Measurements from ENCODE around the gene SMYD2.

Gene SMYD2

DNA sequence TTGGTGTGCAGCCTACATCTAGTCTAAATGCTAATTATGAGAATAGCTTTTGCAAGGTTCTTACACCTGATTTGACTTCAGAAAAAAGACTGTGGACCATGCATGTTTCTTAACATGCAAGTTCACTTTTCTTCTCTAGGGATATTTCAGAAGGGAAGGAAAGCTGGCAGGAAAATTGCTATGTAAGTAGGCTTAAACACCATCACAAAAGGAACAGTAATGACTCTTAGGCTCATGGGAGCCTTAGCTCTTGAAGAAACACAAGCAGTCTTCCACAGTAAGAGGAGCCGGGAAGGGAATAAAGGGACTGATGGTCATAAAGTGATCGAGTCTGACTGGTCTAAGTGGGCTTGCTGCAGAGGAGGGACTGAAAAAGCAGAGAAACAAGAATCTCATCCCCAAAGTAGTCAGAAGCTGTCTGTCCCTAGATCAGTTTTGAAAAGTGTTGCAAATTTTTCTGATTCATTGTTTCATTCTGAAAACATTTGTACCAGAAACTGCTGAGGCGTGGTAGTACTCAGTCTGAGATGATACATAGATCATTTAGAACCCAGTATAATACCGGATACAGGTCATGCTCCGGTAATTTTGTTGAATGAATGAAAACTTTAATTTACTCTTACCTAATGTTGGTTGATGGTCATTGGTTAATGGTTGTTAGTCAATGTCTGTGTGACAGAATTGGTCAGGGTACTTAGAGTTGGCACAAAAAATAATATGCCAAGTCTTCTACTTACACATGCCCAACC is 40.9 kb downstream of the SMYD2 start:
- no peak overlapping the region for H3K4me3 Mint-ChIP-seq
- intact Hi-C loops (cut with micrococcal nuclease): no loop called here
- no peak overlapping the region for H3K27ac Mint-ChIP-seq
- peaks cover 7% of the 10 kb centered on the region for H3K36me3 Mint-ChIP-seq (ENCODE audit: low read depth)
- no peaks in the 10 kb centered on the region for H3K27me3 Mint-ChIP-seq
- H3K9me3 Mint-ChIP-seq: no peaks in the 10 kb centered on the region
- H3K4me1 Mint-ChIP-seq (ENCODE audit: low read depth): peaks cover 6% of the 10 kb centered on the region

- Mint-ChIP-seq H3K27me3 (no peaks in the 10 kb centered on the region), H3K4me3 (no peak overlapping the region), H3K27ac (no peak overlapping the region), H3K4me1 (ENCODE audit: low read depth) (peaks cover under 1% of the 10 kb centered on the region), H3K9me3 (no peaks in the 10 kb centered on the region), H3K36me3 (ENCODE audit: low read depth) (peaks cover 2% of the 10 kb centered on the region)
- intact Hi-C loops (cut with micrococcal nuclease): no loop called here
These were observed 44.2 kb downstream of the SMYD2 start for GRCh38 chr1:214324896-214325800.

GRCh38 chr1:214326406-214326805 is 45.4 kb downstream of the SMYD2 start:
- no peaks in the 10 kb centered on the region for H3K9me3 Mint-ChIP-seq
- no peaks in the 10 kb centered on the region for H3K4me1 Mint-ChIP-seq (ENCODE audit: low read depth)
- H3K4me3 Mint-ChIP-seq: no peak overlapping the region
- H3K27ac Mint-ChIP-seq: no peak overlapping the region
- no peaks in the 10 kb centered on the region for H3K27me3 Mint-ChIP-seq
- intact Hi-C loops (cut with micrococcal nuclease): no loop called here
- H3K36me3 Mint-ChIP-seq (ENCODE audit: low read depth): no peaks in the 10 kb centered on the region

DNA sequence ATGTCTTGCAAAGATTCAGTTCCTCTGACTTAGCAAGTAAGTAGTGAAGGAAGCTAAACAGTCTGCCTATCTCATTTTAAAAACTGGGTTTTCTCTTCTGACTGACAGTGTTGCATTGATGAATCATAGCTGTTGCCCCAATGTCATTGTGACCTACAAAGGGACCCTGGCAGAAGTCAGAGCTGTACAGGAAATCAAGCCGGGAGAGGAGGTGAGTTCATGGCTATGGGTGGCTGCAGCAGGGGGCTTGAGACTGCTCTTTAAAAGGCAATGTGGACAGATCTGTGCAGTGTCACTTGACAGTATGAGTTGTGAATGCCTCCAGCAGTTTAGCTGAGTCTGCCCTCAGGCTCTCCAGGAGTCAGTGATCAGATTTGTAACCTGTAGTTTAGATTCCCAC is 46.6 kb downstream of the SMYD2 start:
- no peak overlapping the region for H3K4me3 Mint-ChIP-seq
- no peaks in the 10 kb centered on the region for H3K9me3 Mint-ChIP-seq
- H3K36me3 Mint-ChIP-seq (ENCODE audit: low read depth): no peaks in the 10 kb centered on the region
- no peaks in the 10 kb centered on the region for H3K27me3 Mint-ChIP-seq
- H3K27ac Mint-ChIP-seq: no peak overlapping the region
- intact Hi-C loops (cut with micrococcal nuclease): no loop called here
- peaks cover 5% of the 10 kb centered on the region for H3K4me1 Mint-ChIP-seq (ENCODE audit: low read depth)

DNA sequence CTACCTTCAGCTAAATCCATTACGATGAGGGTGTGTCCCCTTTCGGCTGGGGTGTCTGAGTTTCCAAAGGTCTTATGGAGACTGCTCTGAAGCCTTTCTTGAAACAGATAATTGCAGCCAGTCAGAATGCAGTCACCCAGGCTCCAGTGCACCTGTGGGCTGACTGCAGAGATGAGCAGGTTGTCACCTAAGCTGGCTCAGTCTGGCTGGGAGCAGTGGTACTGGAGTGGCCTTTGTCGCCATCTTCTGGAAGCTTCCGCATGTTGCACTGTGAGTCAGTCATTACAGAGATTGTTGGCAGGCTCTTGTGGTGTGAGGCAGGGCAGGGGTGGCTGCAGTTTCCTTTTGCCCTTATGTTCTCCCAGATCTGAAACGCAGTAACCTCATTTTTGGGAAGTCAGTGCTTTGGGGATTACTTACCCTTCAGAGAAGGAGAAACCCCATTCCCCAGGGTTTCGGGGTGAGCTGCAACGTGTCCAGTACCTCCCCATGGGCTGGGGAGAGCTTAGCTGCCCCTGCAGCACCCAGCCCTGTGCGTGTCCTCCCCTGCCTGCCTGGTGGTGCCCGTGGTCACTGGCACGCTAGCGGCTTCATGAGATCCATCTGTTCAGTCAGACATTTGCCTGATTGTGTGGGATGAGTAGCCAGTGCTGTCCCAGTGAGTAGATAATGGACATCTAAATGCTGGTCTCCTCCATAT is 48.0 kb downstream of the SMYD2 start:
- intact Hi-C loops (cut with micrococcal nuclease): loop anchor here (1.0 kb wide), 2 partner anchors 68 to 115 kb away; no protein-coding TSS in a partner anchor
- peaks cover under 1% of the 10 kb centered on the region for H3K36me3 Mint-ChIP-seq (ENCODE audit: low read depth)
- no peaks in the 10 kb centered on the region for H3K9me3 Mint-ChIP-seq
- H3K27me3 Mint-ChIP-seq: no peaks in the 10 kb centered on the region
- H3K4me3 Mint-ChIP-seq: no peak overlapping the region
- peaks cover 5% of the 10 kb centered on the region for H3K4me1 Mint-ChIP-seq (ENCODE audit: low read depth)
- H3K27ac Mint-ChIP-seq: no peak overlapping the region

- H3K4me3 Mint-ChIP-seq: no peak overlapping the region
- H3K9me3 Mint-ChIP-seq: no peaks in the 10 kb centered on the region
- H3K27me3 Mint-ChIP-seq: no peaks in the 10 kb centered on the region
These were observed 48.7 kb downstream of the SMYD2 start for GRCh38 chr1:214329470-214330220.

GRCh38 chr1:214330222-214330621 is 49.3 kb downstream of the SMYD2 start:
- Mint-ChIP-seq H3K27ac (no peak overlapping the region), H3K4me3 (no peak overlapping the region), H3K27me3 (no peaks in the 10 kb centered on the region), H3K36me3 (ENCODE audit: low read depth) (peaks cover 6% of the 10 kb centered on the region), H3K4me1 (ENCODE audit: low read depth) (peaks cover 5% of the 10 kb centered on the region), H3K9me3 (no peaks in the 10 kb centered on the region)
- intact Hi-C loops (cut with micrococcal nuclease): loop anchor here (5.0 kb wide), 1 partner anchor 1197 kb away; no protein-coding TSS in a partner anchor

More at GRCh38 chr1:214329470-214330220, 48.7 kb downstream of the SMYD2 start:
- Mint-ChIP-seq H3K4me1 (ENCODE audit: low read depth) (peaks cover 5% of the 10 kb centered on the region), H3K36me3 (ENCODE audit: low read depth) (peaks cover 6% of the 10 kb centered on the region), H3K27ac (no peak overlapping the region)
- intact Hi-C loops (cut with micrococcal nuclease): loop anchor here (1.0 to 5.0 kb wide), 2 partner anchors 115 to 1198 kb away; no protein-coding TSS in a partner anchor

DNA sequence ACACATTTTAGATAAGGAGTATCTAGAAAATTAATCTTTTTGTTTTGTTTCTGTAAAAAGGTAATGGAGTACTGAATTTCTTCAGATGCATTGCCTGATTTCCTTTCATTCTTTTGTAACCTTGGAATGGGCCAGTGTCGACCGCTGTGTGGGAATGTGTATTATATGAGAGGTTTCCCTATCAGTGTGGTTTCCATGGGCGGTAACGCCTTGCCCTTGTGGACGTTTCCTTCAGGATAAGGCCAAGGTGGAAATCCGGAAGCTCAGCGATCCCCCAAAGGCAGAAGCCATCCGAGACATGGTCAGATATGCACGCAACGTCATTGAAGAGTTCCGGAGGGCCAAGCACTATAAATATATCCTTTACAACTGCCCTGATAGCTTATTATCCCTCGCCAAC is 49.8 kb downstream of the SMYD2 start:
- H3K36me3 Mint-ChIP-seq (ENCODE audit: low read depth): peaks cover 6% of the 10 kb centered on the region
- H3K27ac Mint-ChIP-seq: no peak overlapping the region
- no peaks in the 10 kb centered on the region for H3K9me3 Mint-ChIP-seq
- no peaks in the 10 kb centered on the region for H3K27me3 Mint-ChIP-seq
- intact Hi-C loops (cut with micrococcal nuclease): loop anchor here (5.0 kb wide), 1 partner anchor 1197 kb away; no protein-coding TSS in a partner anchor
- peaks cover 5% of the 10 kb centered on the region for H3K4me1 Mint-ChIP-seq (ENCODE audit: low read depth)
- no peak overlapping the region for H3K4me3 Mint-ChIP-seq

DNA sequence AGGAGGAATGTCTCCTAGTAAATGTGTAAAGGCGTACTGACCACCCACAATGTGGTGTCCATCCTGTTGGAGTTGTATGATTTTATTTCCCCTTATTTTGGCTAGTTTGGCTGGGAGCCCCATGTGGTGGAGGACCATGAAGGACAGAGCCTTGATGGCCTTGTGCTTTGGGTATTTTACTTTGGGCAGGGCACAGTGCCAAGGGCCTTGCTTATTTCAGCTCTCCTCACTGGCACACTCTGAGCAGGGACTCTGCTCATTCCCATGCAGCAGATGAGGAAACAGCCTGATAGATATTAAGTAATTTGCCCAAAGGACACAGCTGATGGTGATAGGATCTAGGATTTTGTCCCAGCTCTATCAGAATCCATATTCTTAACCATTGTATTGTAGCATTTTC is 50.2 kb downstream of the SMYD2 start:
- H3K4me3 Mint-ChIP-seq: no peak overlapping the region
- intact Hi-C loops (cut with micrococcal nuclease): loop anchor here (5.0 kb wide), 1 partner anchor 1196 kb away; no protein-coding TSS in a partner anchor
- H3K4me1 Mint-ChIP-seq (ENCODE audit: low read depth): peaks cover 5% of the 10 kb centered on the region
- no peak overlapping the region for H3K27ac Mint-ChIP-seq
- no peaks in the 10 kb centered on the region for H3K9me3 Mint-ChIP-seq
- H3K27me3 Mint-ChIP-seq: no peaks in the 10 kb centered on the region
- H3K36me3 Mint-ChIP-seq (ENCODE audit: low read depth): peaks cover 6% of the 10 kb centered on the region

DNA sequence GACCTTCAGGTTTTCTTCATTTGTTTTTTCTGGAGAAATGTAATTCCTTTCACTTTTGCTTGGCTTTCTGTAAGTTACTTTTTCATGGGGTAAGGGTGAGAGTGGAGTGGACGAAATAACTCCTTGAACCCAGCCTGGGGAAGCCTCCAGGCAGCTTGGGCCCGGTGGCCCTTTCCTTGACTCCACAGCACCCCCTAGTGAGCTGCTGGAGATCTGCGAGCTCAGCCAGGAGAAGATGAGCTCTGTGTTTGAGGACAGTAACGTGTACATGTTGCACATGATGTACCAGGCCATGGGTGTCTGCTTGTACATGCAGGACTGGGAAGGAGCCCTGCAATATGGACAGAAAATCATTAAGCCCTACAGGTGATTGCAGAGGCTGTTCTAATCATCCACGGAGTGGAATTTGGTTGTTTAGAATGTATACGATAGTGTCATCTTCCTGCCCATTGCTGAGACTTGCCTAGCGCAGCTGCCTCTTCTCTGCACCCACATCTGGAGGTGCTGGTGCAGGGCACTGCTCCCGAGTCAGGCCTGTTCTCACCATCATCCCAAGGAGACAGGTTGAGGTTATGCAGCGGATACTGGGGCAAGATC is 51.0 kb downstream of the SMYD2 start:
- Mint-ChIP-seq H3K27ac (no peak overlapping the region), H3K27me3 (no peaks in the 10 kb centered on the region), H3K4me3 (no peak overlapping the region), H3K36me3 (ENCODE audit: low read depth) (peaks cover 7% of the 10 kb centered on the region), H3K4me1 (ENCODE audit: low read depth) (peaks cover 5% of the 10 kb centered on the region), H3K9me3 (no peaks in the 10 kb centered on the region)
- intact Hi-C loops (cut with micrococcal nuclease): loop anchor here (2.0 to 5.0 kb wide), 2 partner anchors 297 to 1195 kb away; no protein-coding TSS in a partner anchor

GRCh38 chr1:214332946-214333798 is 52.2 kb downstream of the SMYD2 start:
- Mint-ChIP-seq H3K4me1 (ENCODE audit: low read depth) (peaks cover 5% of the 10 kb centered on the region), H3K9me3 (no peaks in the 10 kb centered on the region), H3K27ac (no peak overlapping the region), H3K27me3 (no peaks in the 10 kb centered on the region), H3K36me3 (ENCODE audit: low read depth) (peaks cover 16% of the 10 kb centered on the region), H3K4me3 (no peak overlapping the region)
- intact Hi-C loops (cut with micrococcal nuclease): loop anchor here (2.0 to 5.0 kb wide), 2 partner anchors 296 to 1194 kb away; no protein-coding TSS in a partner anchor

GRCh38 chr1:214335567-214335966 is 54.6 kb downstream of the SMYD2 start:
- no peak overlapping the region for H3K4me3 Mint-ChIP-seq
- H3K9me3 Mint-ChIP-seq: no peaks in the 10 kb centered on the region
- no peaks in the 10 kb centered on the region for H3K27me3 Mint-ChIP-seq
- intact Hi-C loops (cut with micrococcal nuclease): no loop called here
- H3K4me1 Mint-ChIP-seq (ENCODE audit: low read depth): peaks cover 5% of the 10 kb centered on the region
- H3K36me3 Mint-ChIP-seq (ENCODE audit: low read depth): peaks cover 19% of the 10 kb centered on the region
- no peak overlapping the region for H3K27ac Mint-ChIP-seq
